Breast epithelium (tissue), 4 donors: ENCODE data around the gene SLC6A11. TPM values are rescaled to one million over a fixed set of nuclear protein-coding genes. Genes with fewer than 3 reads are reported as not detected.

ENCODE experiments used
- DNase-seq, 2 donors: peaks; one replicate each; pipeline ENCODE4 v3.0.0-alpha.2; 2019; ENCODE audit warnings: low spot score in 2 of 2
- H3K27ac ChIP-seq, 2 donors: fragments of 200-600 bp; sonication (generic) in 1 of 2; one replicate each; pipeline ENCODE4 v1.5.1; 2016 to 2019; ENCODE audit warnings: mild to moderate bottlenecking in 1 of 2
- H3K27me3 ChIP-seq, 2 donors: fragments of 200-600 bp; sonication (generic) in 1 of 2; one replicate each; pipeline versions ENCODE4 v1.5.1 to v1.6.0; 2017 to 2019; ENCODE audit warnings: control low read depth in 1 of 2, mild to moderate bottlenecking in 1 of 2
- H3K36me3 ChIP-seq: fragments of 200-600 bp; one replicate; pipeline ENCODE4 v1.5.1; 2019
- H3K4me1 ChIP-seq, 2 donors: fragments of 200-600 bp; sonication (generic); one replicate each; pipeline ENCODE4 v1.5.1; 2016 to 2019; ENCODE audit warnings: control low read depth in 1 of 2
- H3K4me3 ChIP-seq, 3 donors: fragments of 200-600 bp; sonication (generic); 1 replicate in 2 of 3; 2 replicates in 1 of 3; pipeline ENCODE4 v1.5.1; 2016 to 2019; ENCODE audit warnings: mild to moderate bottlenecking in 3 of 3, moderate library complexity in 2 of 3
- H3K9me3 ChIP-seq, 2 donors: fragments of 200-600 bp; sonication (generic) in 1 of 2; one replicate each; pipeline ENCODE4 v1.5.1; 2016 to 2019; ENCODE audit warnings: control low read depth in 1 of 2
- POLR2A ChIP-seq: fragments of 450-650 bp; IDR thresholded peaks from one replicate; pipeline ENCODE4 v1.6.1; 2016; ENCODE audit warnings: antibody characterized with exemption, mild to moderate bottlenecking, moderate library complexity
- POLR2AphosphoS5 ChIP-seq, 3 donors: sonication (generic); formaldehyde crosslinking; IDR thresholded peaks; one replicate each; pipeline ENCODE4 v1.6.1; 2017; ENCODE audit warnings: antibody characterized with exemption in 3 of 3
- intact Hi-C: fragments of 100-400 bp; cut with DNase I; formaldehyde crosslinking; loops from one replicate; pipeline ENCODE4 v1.15.1; 2023; ENCODE audit warnings: low total_unique reads
- total RNA-seq, 3 donors: library from RNA; depleted of rRNA; stranded (reverse); fragments of >200 nt; gene quantifications; one replicate each; pipeline ENCODE4 v1.1.0, GENCODE V29; 2016
- TF ChIP-seq, protein P1 (sequence below), 3 donors: fragments of 450-650 bp; IDR thresholded peaks; one replicate each; pipeline ENCODE4 v1.5.1; 2016 to 2017; ENCODE audit warnings: antibody characterized with exemption in 3 of 3, mild to moderate bottlenecking in 3 of 3, moderate library complexity in 3 of 3

The SLC6A11 gene
- total RNA-seq, 3 donors from 2014 or later = under 0.01 to 0.15 TPM; not detected in 1

DNA sequence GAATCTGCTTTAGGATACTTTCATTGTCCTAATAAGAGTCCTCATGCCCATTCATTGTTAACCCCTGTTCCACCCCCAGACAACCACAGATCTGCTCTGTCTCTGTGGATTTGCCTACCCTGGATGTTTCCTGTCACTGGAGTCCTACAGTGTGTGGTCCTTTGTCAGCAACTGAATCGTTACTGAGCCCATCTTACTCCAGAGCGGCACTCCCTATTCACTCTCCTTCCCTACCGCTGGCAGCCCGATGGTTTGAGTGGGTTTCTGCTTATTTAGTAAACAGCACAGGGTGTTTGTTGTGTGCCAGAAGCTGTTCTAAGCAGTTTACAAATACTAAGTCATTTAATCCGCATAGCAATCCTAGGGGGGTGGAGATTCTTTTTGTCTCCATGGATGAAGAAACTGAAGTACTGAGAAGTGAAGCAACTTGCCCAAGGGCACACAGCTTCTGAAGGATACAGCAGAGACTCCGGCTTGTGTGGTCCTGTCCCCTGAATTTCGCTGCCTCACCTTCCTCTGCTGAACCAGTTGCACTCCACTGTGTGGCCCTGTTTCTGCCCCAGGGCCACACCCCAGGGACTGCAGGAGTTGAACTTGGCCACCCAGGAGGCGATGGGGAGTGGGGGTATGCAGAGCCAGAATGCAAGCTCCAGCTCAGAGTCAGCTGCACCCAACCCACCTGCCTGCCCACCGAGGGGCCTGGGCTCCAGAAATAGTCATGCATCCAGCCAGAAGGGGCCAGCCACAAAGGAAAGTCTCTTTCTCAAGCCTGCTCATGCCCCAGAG, 120.0 kb downstream of the SLC6A11 start:
- Histone ChIP-seq H3K27ac (no peak overlapping the region), H3K4me1 (no peaks in the 10 kb centered on the region), H3K36me3 (no peaks in the 10 kb centered on the region), H3K27me3 (no peaks in the 10 kb centered on the region), H3K4me3 (no peak overlapping the region), H3K9me3 (no peaks in the 10 kb centered on the region)
- TF ChIP-seq POLR2A (no peak), POLR2AphosphoS5 (IDR thresholded peaks at IDR 0.05) (no peak)
- TF ChIP-seq, protein P1, sequence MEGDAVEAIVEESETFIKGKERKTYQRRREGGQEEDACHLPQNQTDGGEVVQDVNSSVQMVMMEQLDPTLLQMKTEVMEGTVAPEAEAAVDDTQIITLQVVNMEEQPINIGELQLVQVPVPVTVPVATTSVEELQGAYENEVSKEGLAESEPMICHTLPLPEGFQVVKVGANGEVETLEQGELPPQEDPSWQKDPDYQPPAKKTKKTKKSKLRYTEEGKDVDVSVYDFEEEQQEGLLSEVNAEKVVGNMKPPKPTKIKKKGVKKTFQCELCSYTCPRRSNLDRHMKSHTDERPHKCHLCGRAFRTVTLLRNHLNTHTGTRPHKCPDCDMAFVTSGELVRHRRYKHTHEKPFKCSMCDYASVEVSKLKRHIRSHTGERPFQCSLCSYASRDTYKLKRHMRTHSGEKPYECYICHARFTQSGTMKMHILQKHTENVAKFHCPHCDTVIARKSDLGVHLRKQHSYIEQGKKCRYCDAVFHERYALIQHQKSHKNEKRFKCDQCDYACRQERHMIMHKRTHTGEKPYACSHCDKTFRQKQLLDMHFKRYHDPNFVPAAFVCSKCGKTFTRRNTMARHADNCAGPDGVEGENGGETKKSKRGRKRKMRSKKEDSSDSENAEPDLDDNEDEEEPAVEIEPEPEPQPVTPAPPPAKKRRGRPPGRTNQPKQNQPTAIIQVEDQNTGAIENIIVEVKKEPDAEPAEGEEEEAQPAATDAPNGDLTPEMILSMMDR (IDR thresholded peaks at IDR 0.05) = no peak
- DNase-seq = no peak
- intact Hi-C loops = no loop called here

DNA sequence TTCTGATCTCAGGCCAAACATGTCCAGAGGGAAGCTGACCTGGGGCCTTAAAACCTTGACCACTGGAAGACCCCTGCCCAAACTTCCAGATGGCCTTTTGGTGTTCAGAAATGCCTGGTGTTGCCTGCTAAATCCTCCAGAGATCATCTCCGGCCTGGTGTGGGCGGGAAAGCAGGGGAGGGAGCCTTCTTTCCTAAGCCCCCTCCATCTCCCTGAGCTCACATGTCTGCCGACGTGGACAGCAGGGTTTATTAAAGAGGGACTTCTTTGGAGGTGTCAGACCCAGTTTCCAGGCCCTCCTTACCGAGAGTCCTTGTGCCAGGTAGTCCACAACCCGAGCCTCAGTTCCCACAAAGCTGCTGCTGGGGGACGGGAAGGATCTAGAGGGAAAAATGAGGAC, 120.7 kb downstream of the SLC6A11 start:
- TF ChIP-seq POLR2AphosphoS5 (IDR thresholded peaks at IDR 0.05) (no peak), POLR2A (no peak)
- TF ChIP-seq, protein P1 (IDR thresholded peaks at IDR 0.05) = no peak
- no peaks in the 10 kb centered on the region for H3K27me3 ChIP-seq

GRCh38 chr3:10937141-10937825, 121.3 kb downstream of the SLC6A11 start:
- Histone ChIP-seq H3K36me3 (no peaks in the 10 kb centered on the region), H3K27ac (no peak overlapping the region), H3K4me1 (no peaks in the 10 kb centered on the region), H3K4me3 (no peak overlapping the region), H3K27me3 (no peaks in the 10 kb centered on the region), H3K9me3 (no peaks in the 10 kb centered on the region)
- no peak for DNase-seq
- intact Hi-C loops = no loop called here
- TF ChIP-seq, protein P1 (IDR thresholded peaks at IDR 0.05) = no peak
- no peak for TF ChIP-seq POLR2A
- no peak for TF ChIP-seq POLR2AphosphoS5 (IDR thresholded peaks at IDR 0.05)

More for the DNA sequence above, 120.7 kb downstream of the SLC6A11 start:
- no peak for DNase-seq
- H3K4me1 ChIP-seq = no peaks in the 10 kb centered on the region
- no peaks in the 10 kb centered on the region for H3K36me3 ChIP-seq
- H3K9me3 ChIP-seq = no peaks in the 10 kb centered on the region
- no peak overlapping the region for H3K27ac ChIP-seq
- no peak overlapping the region for H3K4me3 ChIP-seq
- intact Hi-C loops = no loop called here

DNA sequence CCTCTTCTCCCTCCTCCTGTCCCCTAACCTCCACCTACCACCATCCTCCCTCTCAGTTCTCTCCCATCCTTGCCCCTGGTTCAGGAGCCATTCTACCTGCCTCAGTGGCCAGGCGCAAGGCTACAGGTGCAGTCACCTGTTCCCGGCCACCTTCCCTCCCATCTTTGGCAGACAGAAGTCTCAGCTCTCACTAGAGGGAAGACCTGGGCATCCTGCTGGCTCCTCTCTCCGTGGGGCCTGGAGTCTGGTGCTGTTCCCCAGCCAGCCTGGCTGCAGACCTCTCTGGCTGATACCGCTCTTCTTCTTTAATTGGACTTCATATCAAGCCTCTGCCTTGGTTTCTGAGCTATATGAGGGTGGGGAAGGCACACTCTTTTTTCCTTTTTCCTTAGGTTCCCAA, 123.5 kb downstream of the SLC6A11 start:
- no peaks in the 10 kb centered on the region for H3K36me3 ChIP-seq
- no peaks in the 10 kb centered on the region for H3K9me3 ChIP-seq
- H3K27ac ChIP-seq = no peak overlapping the region
- intact Hi-C loops = no loop called here
- TF ChIP-seq POLR2A = no peak
- TF ChIP-seq, protein P1 (IDR thresholded peaks at IDR 0.05) = no peak
- no peak overlapping the region for H3K4me3 ChIP-seq
- no peak for DNase-seq
- no peaks in the 10 kb centered on the region for H3K27me3 ChIP-seq
- H3K4me1 ChIP-seq = no peaks in the 10 kb centered on the region

GRCh38 chr3:10940106-10940505, 124.1 kb downstream of the SLC6A11 start:
- no peak overlapping the region for H3K4me3 ChIP-seq
- no peaks in the 10 kb centered on the region for H3K9me3 ChIP-seq
- TF ChIP-seq POLR2A (no peak), POLR2AphosphoS5 (IDR thresholded peaks at IDR 0.05) (no peak)
- TF ChIP-seq, protein P1 (IDR thresholded peaks at IDR 0.05) = no peak
- no peaks in the 10 kb centered on the region for H3K4me1 ChIP-seq
- no peak for DNase-seq
- intact Hi-C loops = loop anchor here (5.0 to 10.0 kb wide), 2 partner anchors 125 to 498 kb away; no protein-coding TSS in a partner anchor
- H3K27me3 ChIP-seq = no peaks in the 10 kb centered on the region
- H3K27ac ChIP-seq = no peak overlapping the region
- no peaks in the 10 kb centered on the region for H3K36me3 ChIP-seq
